HEK293 (cell line): ENCODE measurements around the gene PRMT5.
A peak's percentile ranks its signal among the peaks of the same experiment; 100 is the strongest.

ENCODE experiments used
- CTCF ChIA-PET: fragments of 350-600 bp; formaldehyde crosslinking; extraction: SDS; loops from one replicate; lab custom pipeline; 2021; ENCODE audit warnings: antibody characterized with exemption; lab: Yijun Ruan, JAX
- POLR2A ChIA-PET: fragments of 300-600 bp; formaldehyde crosslinking; extraction: SDS; loops from one replicate; lab custom pipeline; 2020; ENCODE audit warnings: antibody characterized with exemption, inconsistent platforms; lab: Yijun Ruan, JAX
- H3K27ac ChIP-seq: fragments of 200-500 bp; sonication (Bioruptor generic); 2 replicates; pipeline ENCODE4 v1.5.1; 2014; ENCODE audit warnings: low read depth, low read length, control low read depth, inconsistent platforms; ENCODE audit errors: extremely low read depth
- H3K36me3 ChIP-seq, 2 experiments: fragments of 200-500 bp in 1 of 2; sonication (Bioruptor generic) in 1 of 2; 1 replicate in 1 of 2; 2 replicates in 1 of 2; pipeline ENCODE4 v1.5.1; 2014 to 2017; ENCODE audit warnings: inconsistent platforms in 2 of 2, low read length in 2 of 2; ENCODE audit not compliant: control insufficient read depth in 2 of 2, insufficient read depth in 1 of 2
- H3K4me1 ChIP-seq: fragments of 200-500 bp; sonication (Bioruptor generic); 2 replicates; pipeline ENCODE4 v1.5.1; 2014; ENCODE audit warnings: mild to moderate bottlenecking, low read length, inconsistent platforms; ENCODE audit not compliant: control insufficient read depth, insufficient read depth
- H3K4me3 ChIP-seq: 2 replicates; pipeline ENCODE4 v1.5.1; 2011; ENCODE audit warnings: low read depth, mild to moderate bottlenecking, control low read depth, low read length, moderate library complexity
- H3K9me3 ChIP-seq: fragments of 200-500 bp; sonication (Bioruptor generic); 2 replicates; pipeline ENCODE4 v1.5.1; 2014; ENCODE audit warnings: low read depth, low read length, inconsistent platforms; ENCODE audit not compliant: control insufficient read depth, insufficient read depth
- ATF2 ChIP-seq: fragments of 450-650 bp; formaldehyde crosslinking; IDR thresholded peaks from 2 replicates; pipeline ENCODE4 v1.5.1; 2016; ENCODE audit warnings: missing biosample characterization, missing genetic modification characterization, low read depth
- KLF16 ChIP-seq: fragments of 450-650 bp; formaldehyde crosslinking; IDR thresholded peaks from 2 replicates; pipeline ENCODE4 v1.5.1; 2017; ENCODE audit warnings: missing biosample characterization, missing genetic modification characterization
- SALL2 ChIP-seq: fragments of 450-650 bp; formaldehyde crosslinking; IDR thresholded peaks from 2 replicates; pipeline ENCODE4 v1.5.0; 2017; ENCODE audit warnings: missing biosample characterization, mild to moderate bottlenecking, missing genetic modification characterization, borderline replicate concordance
- ZBTB21 ChIP-seq: fragments of 450-650 bp; formaldehyde crosslinking; IDR thresholded peaks from 2 replicates; pipeline ENCODE4 v1.5.1; 2017; ENCODE audit warnings: missing biosample characterization, missing genetic modification characterization
- ZBTB48 ChIP-seq: fragments of 450-650 bp; formaldehyde crosslinking; IDR thresholded peaks from 2 replicates; pipeline ENCODE4 v1.5.1; 2016; ENCODE audit warnings: missing biosample characterization, missing genetic modification characterization
- ZNF112 ChIP-seq: fragments of 450-650 bp; formaldehyde crosslinking; IDR thresholded peaks from 2 replicates; pipeline ENCODE4 v1.5.0; 2017; ENCODE audit warnings: missing biosample characterization, missing genetic modification characterization
- ZNF302 ChIP-seq: fragments of 450-650 bp; formaldehyde crosslinking; IDR thresholded peaks from 2 replicates; pipeline ENCODE4 v1.5.1; 2016; ENCODE audit warnings: missing biosample characterization, missing genetic modification characterization, low read depth
- ZNF366 ChIP-seq: fragments of 450-650 bp; formaldehyde crosslinking; conservative IDR thresholded peaks from 2 replicates; pipeline ENCODE4 v1.5.1; 2016; ENCODE audit warnings: missing biosample characterization, missing genetic modification characterization
- ZNF423 ChIP-seq: fragments of 450-650 bp; formaldehyde crosslinking; IDR thresholded peaks from 2 replicates; pipeline ENCODE4 v1.5.1; 2016; ENCODE audit warnings: missing biosample characterization, missing genetic modification characterization
- ZNF544 ChIP-seq: fragments of 450-650 bp; formaldehyde crosslinking; IDR thresholded peaks from 2 replicates; pipeline ENCODE4 v1.5.0; 2017; ENCODE audit warnings: missing biosample characterization, missing genetic modification characterization
- ZNF621 ChIP-seq: fragments of 450-650 bp; formaldehyde crosslinking; IDR thresholded peaks from 2 replicates; pipeline ENCODE4 v1.5.1; 2017; ENCODE audit warnings: missing biosample characterization, missing genetic modification characterization
- ZNF629 ChIP-seq: fragments of 450-650 bp; formaldehyde crosslinking; IDR thresholded peaks from 2 replicates; pipeline ENCODE4 v1.5.1; 2017; ENCODE audit warnings: missing biosample characterization, missing genetic modification characterization
- ZNF645 ChIP-seq: fragments of 450-650 bp; formaldehyde crosslinking; IDR thresholded peaks from 2 replicates; pipeline ENCODE4; 2016; ENCODE audit warnings: missing biosample characterization, missing genetic modification characterization
- ZNF670 ChIP-seq: fragments of 450-650 bp; formaldehyde crosslinking; IDR thresholded peaks from 2 replicates; pipeline ENCODE4 v1.5.1; 2016; ENCODE audit warnings: missing biosample characterization, missing genetic modification characterization, low read depth
- ZNF677 ChIP-seq: fragments of 450-650 bp; IDR thresholded peaks from 2 replicates; pipeline ENCODE4 v1.5.0; 2018; ENCODE audit warnings: missing biosample characterization, mild to moderate bottlenecking, missing genetic modification characterization, moderate library complexity
- ZNF692 ChIP-seq: fragments of 450-650 bp; formaldehyde crosslinking; IDR thresholded peaks from 2 replicates; pipeline ENCODE4 v1.5.1; 2016; ENCODE audit warnings: missing biosample characterization, missing genetic modification characterization
- ZNF792 ChIP-seq: fragments of 450-650 bp; formaldehyde crosslinking; IDR thresholded peaks from 2 replicates; pipeline ENCODE4 v1.5.1; 2016; ENCODE audit warnings: missing biosample characterization, missing genetic modification characterization
- ZXDB ChIP-seq: fragments of 450-650 bp; formaldehyde crosslinking; IDR thresholded peaks from 2 replicates; pipeline ENCODE4 v1.5.1; 2016; ENCODE audit warnings: missing biosample characterization, missing genetic modification characterization

Gene PRMT5

GRCh38 chr14:22882529-22883172 is 46.5 kb downstream of the PRMT5 start (continued):
- TF ChIP-seq ZNF423 (tag by site-specific recombination) = no peak
- TF ChIP-seq ZNF112 (tag by site-specific recombination) = no peak
- TF ChIP-seq ZBTB48 (tag by site-specific recombination) = peak; percentile 57
- peak; percentile 86 for TF ChIP-seq ATF2
- TF ChIP-seq SALL2 = no peak
- no peak for TF ChIP-seq ZNF544 (tag by site-specific recombination)
- TF ChIP-seq ZNF670 (tag by site-specific recombination) = no peak
- TF ChIP-seq ZNF692 (tag by site-specific recombination) = no peak
- 0 out of 2 replicates have a peak, but pooled peaks have one; percentile 24 for TF ChIP-seq ZBTB21
- peak; percentile 80 for TF ChIP-seq ZNF629 (tag by site-specific recombination)
- no peak for TF ChIP-seq ZNF792 (tag by site-specific recombination)

- CTCF ChIA-PET = interaction anchor here (0.6 to 5.2 kb wide), 7 partner anchors 10 to 490 kb away, joined by 3 to 55 read pairs (median 5); partner anchors contain the start of gene LRP10
- H3K27ac ChIP-seq = no peak overlapping the region
- H3K9me3 ChIP-seq = no peaks in the 10 kb centered on the region
- H3K36me3 ChIP-seq = peaks cover 0 to 24% of the 10 kb centered on the region in 2 experiments; a peak in 2 of 3 replicates
- TF ChIP-seq KLF16 (tag by site-specific recombination) (no peak), ZNF645 (tag by site-specific recombination) (no peak), ZNF302 (tag by site-specific recombination) (no peak)
- POLR2A ChIA-PET = interaction anchor here (1.2 kb wide), 1 partner anchor 96 kb away, joined by 10 read pairs; no protein-coding TSS in a partner anchor
- H3K4me1 ChIP-seq = peaks cover 6% of the 10 kb centered on the region
- no peak overlapping the region for H3K4me3 ChIP-seq
Observed at GRCh38 chr14:22882064-22882463, 47.1 kb downstream of the PRMT5 start.

GRCh38 chr14:22878271-22879246 is 50.6 kb downstream of the PRMT5 start:
- TF ChIP-seq ZXDB (tag by site-specific recombination) (no peak), ZNF677 (tag by site-specific recombination) (no peak), ZNF366 (tag by site-specific recombination) (no peak), ZNF621 (tag by site-specific recombination) (no peak)
- TF ChIP-seq, all 188 proteins: peak for 0
- Histone ChIP-seq H3K9me3 (no peaks in the 10 kb centered on the region), H3K36me3 (peaks cover 0 to 57% of the 10 kb centered on the region in 2 experiments; a peak in 2 of 3 replicates), H3K4me3 (no peak overlapping the region), H3K27ac (no peak overlapping the region), H3K4me1 (peaks cover 4% of the 10 kb centered on the region)
- POLR2A ChIA-PET = interaction anchor here (1.3 kb wide), 1 partner anchor 21 kb away, joined by 3 read pairs; no protein-coding TSS in a partner anchor
- CTCF ChIA-PET = no interaction called here
